ENCODE results near the gene ERBB4. TPM values are rescaled to one million over a fixed set of nuclear protein-coding genes. Genes with fewer than 3 reads are reported as not detected.

ERBB4 gene
- polyA plus RNA-seq, 1 of the 3 experiments (the other 2 are of a cell fraction), result 0.05 TPM

GRCh38 chr2:211620986-211621385, 917.6 kb downstream of the ERBB4 start:
- H3K36me3 ChIP-seq (replicated peaks in 1 of 2; ENCODE audit: control insufficient read depth in 1 of 2, insufficient read depth in 2 of 2, low read length in 1 of 2), result no peaks in the 10 kb centered on the region
- H3K9ac ChIP-seq, result no peak overlapping the region
- no peaks in the 10 kb centered on the region for H3K79me2 ChIP-seq (ENCODE audit: insufficient read depth)
- no peaks in the 10 kb centered on the region for H3F3A ChIP-seq (replicated peaks; ENCODE audit: insufficient read depth)
- H3K9me3 ChIP-seq, result no peaks in the 10 kb centered on the region
- no peak overlapping the region for H3K27ac ChIP-seq (ENCODE audit: low read depth in 2 of 2, low read length in 1 of 2)
- POLR2A ChIA-PET, result no interaction called here
- H3K4me1 ChIP-seq (ENCODE audit: control insufficient read depth in 1 of 2, insufficient read depth in 2 of 2, low read depth in 1 of 2, low read length in 1 of 2), result no peaks in the 10 kb centered on the region
- H2AFZ ChIP-seq (ENCODE audit: low read depth), result no peak overlapping the region
- H4K20me1 ChIP-seq (ENCODE audit: insufficient read depth), result no peaks in the 10 kb centered on the region
- no peak for DNase-seq
- TF ChIP-seq RFX5 (IDR thresholded peaks at IDR 0.05; ENCODE audit: low read length), result no peak
- no peak for TF ChIP-seq YY1 (IDR thresholded peaks at IDR 0.05; ENCODE audit: low read depth)
- no peak for TF ChIP-seq POLR2AphosphoS5 (IDR thresholded peaks at IDR 0.05; ENCODE audit: low read depth, low read length)
- no peak for TF ChIP-seq IRF3 (IDR thresholded peaks at IDR 0.05; ENCODE audit: low read depth, low read length)
- TF ChIP-seq TEAD4 (IDR thresholded peaks at IDR 0.05; ENCODE audit: borderline replicate concordance, insufficient read depth), result no peak
- TF ChIP-seq EZH2phosphoT487 (IDR thresholded peaks at IDR 0.05; ENCODE audit: borderline replicate concordance, low read depth), result no peak
- TF ChIP-seq TCF12 (IDR thresholded peaks at IDR 0.05), result no peak
- no peak for TF ChIP-seq JUND (IDR thresholded peaks at IDR 0.05)
- no peak for TF ChIP-seq MAX (IDR thresholded peaks at IDR 0.05; ENCODE audit: low read depth)
- TF ChIP-seq CHD2 (IDR thresholded peaks at IDR 0.05; ENCODE audit: low read length, partially characterized antibody), result no peak
- H3K27me3 ChIP-seq (ENCODE audit: insufficient read depth), result no peaks in the 10 kb centered on the region
- CTCF ChIA-PET, result no interaction called here
- WGBS (ENCODE audit: low lambda C conversion rate), result 45% methylated on average over 1 of the region's 1 CpG
- no peak overlapping the region for H3K4me3 ChIP-seq (ENCODE audit: low read depth in 2 of 2, low read length in 1 of 2)
- no peaks in the 10 kb centered on the region for H3K9me2 ChIP-seq
- H3K4me2 ChIP-seq, result no peak overlapping the region

- no peak for TF ChIP-seq TEAD4 (IDR thresholded peaks at IDR 0.05; ENCODE audit: borderline replicate concordance, insufficient read depth)
- TF ChIP-seq JUND (IDR thresholded peaks at IDR 0.05), result no peak
- TF ChIP-seq ZBTB33 (IDR thresholded peaks at IDR 0.05; ENCODE audit: borderline replicate concordance, low read depth), result no peak
- no peak for TF ChIP-seq IRF3 (IDR thresholded peaks at IDR 0.05; ENCODE audit: low read depth, low read length)
- TF ChIP-seq PBX3 (IDR thresholded peaks at IDR 0.05), result no peak
- TF ChIP-seq RXRA (IDR thresholded peaks at IDR 0.05; ENCODE audit: borderline replicate concordance, low read depth), result no peak
- no peak for TF ChIP-seq EP300 (IDR thresholded peaks at IDR 0.05; ENCODE audit: borderline replicate concordance in 1 of 2, low read depth in 1 of 2, low read length in 1 of 2)
- Histone ChIP-seq H3K9me2 (no peaks in the 10 kb centered on the region), H4K20me1 (ENCODE audit: insufficient read depth) (no peaks in the 10 kb centered on the region), H3K9me3 (no peaks in the 10 kb centered on the region), H3K36me3 (replicated peaks in 1 of 2; ENCODE audit: control insufficient read depth in 1 of 2, insufficient read depth in 2 of 2, low read length in 1 of 2) (no peaks in the 10 kb centered on the region), H3K79me2 (ENCODE audit: insufficient read depth) (no peaks in the 10 kb centered on the region), H3K9ac (no peak overlapping the region), H3K27me3 (ENCODE audit: insufficient read depth) (no peaks in the 10 kb centered on the region), H2AFZ (ENCODE audit: low read depth) (no peak overlapping the region), H3K4me1 (ENCODE audit: control insufficient read depth in 1 of 2, insufficient read depth in 2 of 2, low read depth in 1 of 2, low read length in 1 of 2) (no peaks in the 10 kb centered on the region), H3K4me3 (ENCODE audit: low read depth in 2 of 2, low read length in 1 of 2) (no peak overlapping the region), H3K27ac (ENCODE audit: low read depth in 2 of 2, low read length in 1 of 2) (no peak overlapping the region), H3K4me2 (no peak overlapping the region), H3F3A (replicated peaks; ENCODE audit: insufficient read depth) (no peaks in the 10 kb centered on the region)
- DNase-seq, result no peak
- 62% methylated on average over 2 of the region's 2 CpGs for WGBS (ENCODE audit: low lambda C conversion rate)
- ChIA-PET CTCF (no interaction called here), POLR2A (no interaction called here)
Measured at GRCh38 chr2:211617803-211618202, 920.8 kb downstream of the ERBB4 start.

Data from SK-N-SH (cell line).